ENCODE results near the gene TRIM51G.
"Not testable (repeated sequence)": the region's sequence is repeated elsewhere in the genome, so short reads cannot be mapped to it uniquely, and the experiment has no call there.

TRIM51G gene

GRCh38 chr11:48983785-48984184 lies at the start of gene TRIM51G:
Gene TRIM51G (minus strand): TSS chr11:48983885. CDS start chr11:48981695, 2,190 bp downstream.
- not testable (repeated sequence) for DNase-seq

GRCh38 chr11:49028523-49028922 lies 44.8 kb upstream of the TRIM51G start, which contains the start of gene TRIM49B:
Gene TRIM49B (plus strand): TSS chr11:49028823. CDS start chr11:49031600, 2,777 bp downstream.
- not testable (repeated sequence) for DNase-seq

- DNase-seq = not testable (repeated sequence)
Measured at GRCh38 chr11:48968592-48968991, 15.1 kb downstream of the TRIM51G start.

- DNase-seq = not testable (repeated sequence)
Measured at GRCh38 chr11:48955315-48956049, 28.2 kb downstream of the TRIM51G start.

- not testable (repeated sequence) for DNase-seq
Measured at GRCh38 chr11:48945796-48946195, 37.9 kb downstream of the TRIM51G start.
